ENCODE measurements around the gene UBTD2.

DNA sequence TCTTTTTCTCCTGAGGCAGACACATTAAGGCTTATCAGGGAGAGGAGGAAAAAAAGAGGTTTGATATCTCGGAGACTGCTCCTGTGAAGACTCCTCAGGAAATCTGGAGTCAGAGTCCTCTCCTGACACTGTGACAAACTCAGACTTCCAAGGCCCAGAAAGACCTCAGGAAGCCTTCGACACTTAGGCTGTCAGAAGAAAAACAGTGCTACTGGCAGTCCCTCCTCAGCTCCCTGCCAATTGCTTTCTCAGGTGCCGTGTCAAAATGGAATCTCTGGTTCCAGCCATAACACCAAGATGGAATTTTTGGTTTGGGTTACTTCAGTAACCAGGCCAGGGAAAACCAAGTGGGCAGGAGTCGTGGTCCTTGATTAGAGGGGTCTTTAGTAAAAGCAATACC, 99.7 kb downstream of the UBTD2 start:
- TF ChIP-seq, protein P1, sequence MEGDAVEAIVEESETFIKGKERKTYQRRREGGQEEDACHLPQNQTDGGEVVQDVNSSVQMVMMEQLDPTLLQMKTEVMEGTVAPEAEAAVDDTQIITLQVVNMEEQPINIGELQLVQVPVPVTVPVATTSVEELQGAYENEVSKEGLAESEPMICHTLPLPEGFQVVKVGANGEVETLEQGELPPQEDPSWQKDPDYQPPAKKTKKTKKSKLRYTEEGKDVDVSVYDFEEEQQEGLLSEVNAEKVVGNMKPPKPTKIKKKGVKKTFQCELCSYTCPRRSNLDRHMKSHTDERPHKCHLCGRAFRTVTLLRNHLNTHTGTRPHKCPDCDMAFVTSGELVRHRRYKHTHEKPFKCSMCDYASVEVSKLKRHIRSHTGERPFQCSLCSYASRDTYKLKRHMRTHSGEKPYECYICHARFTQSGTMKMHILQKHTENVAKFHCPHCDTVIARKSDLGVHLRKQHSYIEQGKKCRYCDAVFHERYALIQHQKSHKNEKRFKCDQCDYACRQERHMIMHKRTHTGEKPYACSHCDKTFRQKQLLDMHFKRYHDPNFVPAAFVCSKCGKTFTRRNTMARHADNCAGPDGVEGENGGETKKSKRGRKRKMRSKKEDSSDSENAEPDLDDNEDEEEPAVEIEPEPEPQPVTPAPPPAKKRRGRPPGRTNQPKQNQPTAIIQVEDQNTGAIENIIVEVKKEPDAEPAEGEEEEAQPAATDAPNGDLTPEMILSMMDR (IDR thresholded peaks at IDR 0.05), result no peak
- TF ChIP-seq, protein P2, sequence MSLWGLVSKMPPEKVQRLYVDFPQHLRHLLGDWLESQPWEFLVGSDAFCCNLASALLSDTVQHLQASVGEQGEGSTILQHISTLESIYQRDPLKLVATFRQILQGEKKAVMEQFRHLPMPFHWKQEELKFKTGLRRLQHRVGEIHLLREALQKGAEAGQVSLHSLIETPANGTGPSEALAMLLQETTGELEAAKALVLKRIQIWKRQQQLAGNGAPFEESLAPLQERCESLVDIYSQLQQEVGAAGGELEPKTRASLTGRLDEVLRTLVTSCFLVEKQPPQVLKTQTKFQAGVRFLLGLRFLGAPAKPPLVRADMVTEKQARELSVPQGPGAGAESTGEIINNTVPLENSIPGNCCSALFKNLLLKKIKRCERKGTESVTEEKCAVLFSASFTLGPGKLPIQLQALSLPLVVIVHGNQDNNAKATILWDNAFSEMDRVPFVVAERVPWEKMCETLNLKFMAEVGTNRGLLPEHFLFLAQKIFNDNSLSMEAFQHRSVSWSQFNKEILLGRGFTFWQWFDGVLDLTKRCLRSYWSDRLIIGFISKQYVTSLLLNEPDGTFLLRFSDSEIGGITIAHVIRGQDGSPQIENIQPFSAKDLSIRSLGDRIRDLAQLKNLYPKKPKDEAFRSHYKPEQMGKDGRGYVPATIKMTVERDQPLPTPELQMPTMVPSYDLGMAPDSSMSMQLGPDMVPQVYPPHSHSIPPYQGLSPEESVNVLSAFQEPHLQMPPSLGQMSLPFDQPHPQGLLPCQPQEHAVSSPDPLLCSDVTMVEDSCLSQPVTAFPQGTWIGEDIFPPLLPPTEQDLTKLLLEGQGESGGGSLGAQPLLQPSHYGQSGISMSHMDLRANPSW (CRISPR knock-in tag; conservative IDR thresholded peaks at IDR 0.05; ENCODE audit: low read depth), result no peak
- TF ChIP-seq ZNF138 (CRISPR knock-in tag; conservative IDR thresholded peaks at IDR 0.05), result no peak

All from WTC11 (cell line).